Measurements from ENCODE around the gene MAU2. TPM values are rescaled to one million over a fixed set of nuclear protein-coding genes. Genes with fewer than 3 reads are reported as not detected.
A peak's percentile ranks its signal among the peaks of the same experiment; 100 is the strongest.

Gene MAU2
- total RNA-seq, 2 donors from 2014 or later, result 64.2 to 68.5 TPM

- H3K27me3 Mint-ChIP-seq (ENCODE audit: low read depth), result no peaks in the 10 kb centered on the region
- peak; percentile 76 to 78 for ATAC-seq (replicated peaks in 1 of 2)
These were observed 84.5 kb downstream of the MAU2 start, which contains the start of gene GATAD2A for GRCh38 chr19:19404879-19405860. GATAD2A (plus strand) TSS chr19:19405675; CDS start chr19:19465346, 59,671 bp downstream.

GRCh38 chr19:19405971-19406877 lies 85.6 kb downstream of the MAU2 start:
- Mint-ChIP-seq H3K9me3 (no peaks in the 10 kb centered on the region), H3K27me3 (ENCODE audit: low read depth) (no peaks in the 10 kb centered on the region), H3K27ac (peak overlapping the region; percentile 95), H3K36me3 (ENCODE audit: insufficient read depth in 2 of 2) (peaks cover 1 to 2% of the 10 kb centered on the region in 2 donors), H3K4me3 (peak overlapping the region; percentile 86 to 99), H3K4me1 (ENCODE audit: low read depth) (peaks cover 82% of the 10 kb centered on the region)
- ATAC-seq (replicated peaks in 1 of 2) (peak; percentile 25 to 33), DNase-seq (peak; percentile 77 to 79)

More at GRCh38 chr19:19404879-19405860, 84.5 kb downstream of the MAU2 start, which contains the start of gene GATAD2A:
- Mint-ChIP-seq H3K27ac (peak within 1 kb of the TSS; percentile 95), H3K9me3 (no peaks in the 10 kb centered on the region), H3K36me3 (ENCODE audit: insufficient read depth in 2 of 2) (peaks cover 1 to 2% of the 10 kb centered on the region in 2 donors), H3K4me1 (ENCODE audit: low read depth) (peaks cover 74% of the 10 kb centered on the region), H3K4me3 (peak within 1 kb of the TSS; percentile 90 to 99)
- peak; percentile 91 to 97 for DNase-seq

GRCh38 chr19:19406878-19407632 lies 86.4 kb downstream of the MAU2 start:
- Mint-ChIP-seq H3K9me3 (no peaks in the 10 kb centered on the region), H3K27ac (peak overlapping the region; percentile 95)

GRCh38 chr19:19407633-19407930 lies 87.0 kb downstream of the MAU2 start:
- H3K4me1 Mint-ChIP-seq (ENCODE audit: low read depth), result peaks cover 84% of the 10 kb centered on the region
- H3K4me3 Mint-ChIP-seq, result peak overlapping the region; percentile 86 to 99
- H3K36me3 Mint-ChIP-seq (ENCODE audit: insufficient read depth in 2 of 2), result peaks cover 1 to 2% of the 10 kb centered on the region in 2 donors
- DNase-seq (no peak), ATAC-seq (replicated peaks in 1 of 2) (no peak)
- H3K27me3 Mint-ChIP-seq (ENCODE audit: low read depth), result no peaks in the 10 kb centered on the region
- no peak overlapping the region for H3K27ac Mint-ChIP-seq
- no peaks in the 10 kb centered on the region for H3K9me3 Mint-ChIP-seq

More at GRCh38 chr19:19406878-19407632, 86.4 kb downstream of the MAU2 start:
- ATAC-seq (replicated peaks in 1 of 2), result peak; percentile 45 to 55
- peaks cover 79% of the 10 kb centered on the region for H3K4me1 Mint-ChIP-seq (ENCODE audit: low read depth)
- DNase-seq, result peak; percentile 62 to 72
- H3K27me3 Mint-ChIP-seq (ENCODE audit: low read depth), result no peaks in the 10 kb centered on the region
- peaks cover 1 to 2% of the 10 kb centered on the region in 2 donors for H3K36me3 Mint-ChIP-seq (ENCODE audit: insufficient read depth in 2 of 2)
- H3K4me3 Mint-ChIP-seq, result peak overlapping the region; percentile 86 to 99

Other genes with a start within 250 kb of the MAU2 start
- gene TMEM161A, start 182.4 kb upstream of the MAU2 start, total RNA-seq, result 10 to 100 TPM; 16.1 to 17.6 TPM
- gene MEF2B, start 150.6 kb upstream of the MAU2 start, total RNA-seq, result 1 to 10 TPM; 2.1 to 6.4 TPM
- 10 to 100 TPM; 10.7 to 16.2 TPM for gene BORCS8, start 128.7 kb upstream of the MAU2 start, total RNA-seq
- 100 to 1,000 TPM in 1 of 2 donors, 10 to 100 TPM in 1; 83.8 to 107 TPM for gene RFXANK, start 128.6 kb upstream of the MAU2 start, total RNA-seq
- gene NR2C2AP, start 117.4 kb upstream of the MAU2 start, total RNA-seq, result 10 to 100 TPM; 27.5 to 34.6 TPM
- under 1 TPM in 1 of 2 donors, not detected in 1; 0.14 TPM for gene NCAN, start 108.9 kb upstream of the MAU2 start, total RNA-seq
- not detected for gene TM6SF2, start 47.5 kb upstream of the MAU2 start, total RNA-seq
- gene SUGP1, start 320 bp upstream of the MAU2 start, total RNA-seq, result 10 to 100 TPM; 67.3 to 69.9 TPM
- gene GATAD2A, start 84.8 kb downstream of the MAU2 start, total RNA-seq, result 100 to 1,000 TPM; 100 to 126 TPM
- gene TSSK6, start 194.7 kb downstream of the MAU2 start, total RNA-seq, result 1 to 10 TPM; 5.0 to 5.6 TPM
- 100 to 1,000 TPM; 229 to 263 TPM for gene NDUFA13, start 195.4 kb downstream of the MAU2 start, total RNA-seq
- gene YJEFN3, start 208.1 kb downstream of the MAU2 start, total RNA-seq, result 10 to 100 TPM; 18.2 to 21.3 TPM
- under 1 TPM; 0.44 to 0.86 TPM for gene CILP2, start 217.4 kb downstream of the MAU2 start, total RNA-seq

Measured in activated T-cell treated with anti-CD3 and anti-CD28 coated beads, Interleukin-2, amount 50 U/mL, for 72 hours (primary cell).